Measurements from ENCODE around the gene HS6ST1. TPM values are rescaled to one million over a fixed set of nuclear protein-coding genes. Genes with fewer than 3 reads are reported as not detected.

HS6ST1 gene
- total RNA-seq, 6 experiments from 2014 or later, result 18.5 to 27.2 (median 24.3) TPM

DNA sequence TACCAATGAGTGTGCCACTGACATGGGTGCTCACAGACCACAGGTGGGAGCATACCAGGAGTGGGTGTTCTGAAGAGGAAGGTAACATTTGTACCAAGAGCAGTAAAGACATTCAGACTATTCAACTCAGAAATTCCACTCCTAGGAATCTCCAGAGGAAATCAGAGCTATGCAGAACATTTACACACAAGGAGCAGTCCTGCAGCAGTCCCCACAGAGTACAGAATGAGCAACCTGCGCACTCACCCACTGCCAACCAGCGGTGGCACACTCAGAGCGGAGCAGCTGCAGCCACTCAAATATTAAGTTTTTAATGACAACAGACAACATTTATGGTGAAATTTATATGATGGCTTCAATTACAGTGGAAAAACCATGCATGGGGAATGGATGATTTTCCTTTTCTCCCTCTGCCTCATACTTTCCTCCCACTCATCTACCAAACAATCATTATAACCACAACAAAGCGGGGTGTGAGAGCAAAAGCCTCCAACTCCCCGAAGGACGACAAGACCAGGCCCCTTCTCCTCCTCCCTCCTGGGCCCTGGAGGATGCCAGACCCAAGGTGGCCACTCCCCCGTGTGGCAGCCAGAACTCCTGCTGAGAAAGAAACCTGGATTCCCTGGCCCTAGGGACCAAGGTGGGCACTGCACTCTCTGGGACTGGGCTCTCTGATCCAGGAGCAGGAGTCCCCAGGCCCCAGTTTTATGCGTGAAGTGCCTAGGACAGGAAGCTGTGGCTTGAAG lies 5.4 kb downstream of the HS6ST1 start:
- TF ChIP-seq, protein P1, sequence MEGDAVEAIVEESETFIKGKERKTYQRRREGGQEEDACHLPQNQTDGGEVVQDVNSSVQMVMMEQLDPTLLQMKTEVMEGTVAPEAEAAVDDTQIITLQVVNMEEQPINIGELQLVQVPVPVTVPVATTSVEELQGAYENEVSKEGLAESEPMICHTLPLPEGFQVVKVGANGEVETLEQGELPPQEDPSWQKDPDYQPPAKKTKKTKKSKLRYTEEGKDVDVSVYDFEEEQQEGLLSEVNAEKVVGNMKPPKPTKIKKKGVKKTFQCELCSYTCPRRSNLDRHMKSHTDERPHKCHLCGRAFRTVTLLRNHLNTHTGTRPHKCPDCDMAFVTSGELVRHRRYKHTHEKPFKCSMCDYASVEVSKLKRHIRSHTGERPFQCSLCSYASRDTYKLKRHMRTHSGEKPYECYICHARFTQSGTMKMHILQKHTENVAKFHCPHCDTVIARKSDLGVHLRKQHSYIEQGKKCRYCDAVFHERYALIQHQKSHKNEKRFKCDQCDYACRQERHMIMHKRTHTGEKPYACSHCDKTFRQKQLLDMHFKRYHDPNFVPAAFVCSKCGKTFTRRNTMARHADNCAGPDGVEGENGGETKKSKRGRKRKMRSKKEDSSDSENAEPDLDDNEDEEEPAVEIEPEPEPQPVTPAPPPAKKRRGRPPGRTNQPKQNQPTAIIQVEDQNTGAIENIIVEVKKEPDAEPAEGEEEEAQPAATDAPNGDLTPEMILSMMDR (IDR thresholded peaks at IDR 0.05), result peak; percentile 69
- H3K27ac Mint-ChIP-seq, result no peak overlapping the region; the same call in 1 of the 2 replicates
- DNase-seq, result peak; percentile 28
- H3K4me3 Mint-ChIP-seq, result no peak overlapping the region
- no peaks in the 10 kb centered on the region; the same call in 1 of the 2 replicates for H3K36me3 Mint-ChIP-seq (ENCODE audit: low read depth)
- peaks cover 2% of the 10 kb centered on the region; the same call in 1 of the 2 replicates for H3K27me3 Mint-ChIP-seq (ENCODE audit: insufficient read depth)
- no peaks in the 10 kb centered on the region for H3K9me3 Mint-ChIP-seq
- H3K4me1 Mint-ChIP-seq (ENCODE audit: low read depth), result peaks cover 31% of the 10 kb centered on the region

DNA sequence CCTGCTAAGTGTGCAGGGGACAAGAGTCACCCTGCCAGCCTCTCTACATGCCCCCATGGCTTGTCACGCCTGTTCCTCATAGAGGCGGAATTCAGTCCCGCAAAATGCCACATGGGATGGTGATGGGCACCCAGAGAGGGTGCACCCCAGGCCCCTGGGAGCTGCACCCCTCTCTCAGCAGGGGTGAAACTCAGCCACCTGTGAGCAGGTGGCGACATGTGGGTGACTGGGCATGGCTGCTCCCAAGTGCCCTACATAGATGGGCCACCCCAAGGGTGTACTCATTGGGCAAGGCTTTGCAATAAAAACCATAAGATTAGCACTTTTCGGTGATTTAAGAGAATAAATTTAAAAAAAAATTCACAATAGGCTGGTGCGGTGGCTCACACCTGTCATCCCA lies 6.3 kb downstream of the HS6ST1 start:
- H3K36me3 Mint-ChIP-seq (ENCODE audit: low read depth), result peaks cover 4% of the 10 kb centered on the region
- H3K9me3 Mint-ChIP-seq, result no peaks in the 10 kb centered on the region
- peaks cover 2% of the 10 kb centered on the region; the same call in 1 of the 2 replicates for H3K27me3 Mint-ChIP-seq (ENCODE audit: insufficient read depth)
- H3K4me1 Mint-ChIP-seq (ENCODE audit: low read depth), result peaks cover 35% of the 10 kb centered on the region
- no peak for DNase-seq
- H3K27ac Mint-ChIP-seq, result no peak overlapping the region
- TF ChIP-seq, protein P1 (IDR thresholded peaks at IDR 0.05), result no peak
- H3K4me3 Mint-ChIP-seq, result no peak overlapping the region

DNA sequence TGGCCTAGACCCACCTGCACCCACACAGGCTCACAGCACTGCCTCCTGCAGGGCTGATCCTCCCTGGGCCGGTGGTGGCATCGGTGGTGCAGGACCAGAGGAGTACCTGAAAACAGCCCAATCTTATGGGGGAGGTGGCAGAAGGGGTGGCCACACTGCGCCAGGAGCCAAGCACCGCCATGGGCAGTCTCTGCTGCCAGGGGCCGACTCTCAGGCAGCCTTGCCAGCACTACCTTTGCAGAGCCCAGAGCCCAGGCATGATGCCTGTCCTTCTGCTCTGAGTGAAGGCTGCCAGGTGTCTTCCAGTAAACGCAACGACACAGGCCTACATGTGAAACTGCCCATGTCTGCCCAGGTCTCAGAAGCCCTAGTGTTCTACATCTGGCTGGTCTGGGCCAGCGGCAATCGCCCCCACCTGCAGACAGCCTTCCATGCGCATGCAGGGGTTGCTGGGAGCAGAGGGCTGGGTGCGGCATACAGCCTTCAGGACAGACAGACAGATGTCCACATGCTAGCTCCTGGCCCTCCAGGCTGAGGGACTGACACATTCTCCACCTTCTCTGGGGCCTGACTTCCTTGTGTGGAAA lies 6.8 kb downstream of the HS6ST1 start:
- TF ChIP-seq, protein P1 (IDR thresholded peaks at IDR 0.05), result no peak; the same call in 1 of the 2 replicates
- Mint-ChIP-seq H3K9me3 (no peaks in the 10 kb centered on the region), H3K36me3 (ENCODE audit: low read depth) (peaks cover 4% of the 10 kb centered on the region), H3K27me3 (ENCODE audit: insufficient read depth) (peaks cover 2% of the 10 kb centered on the region; the same call in 1 of the 2 replicates), H3K4me3 (no peak overlapping the region), H3K4me1 (ENCODE audit: low read depth) (peaks cover 39% of the 10 kb centered on the region), H3K27ac (no peak overlapping the region)
- no peak for DNase-seq

DNA sequence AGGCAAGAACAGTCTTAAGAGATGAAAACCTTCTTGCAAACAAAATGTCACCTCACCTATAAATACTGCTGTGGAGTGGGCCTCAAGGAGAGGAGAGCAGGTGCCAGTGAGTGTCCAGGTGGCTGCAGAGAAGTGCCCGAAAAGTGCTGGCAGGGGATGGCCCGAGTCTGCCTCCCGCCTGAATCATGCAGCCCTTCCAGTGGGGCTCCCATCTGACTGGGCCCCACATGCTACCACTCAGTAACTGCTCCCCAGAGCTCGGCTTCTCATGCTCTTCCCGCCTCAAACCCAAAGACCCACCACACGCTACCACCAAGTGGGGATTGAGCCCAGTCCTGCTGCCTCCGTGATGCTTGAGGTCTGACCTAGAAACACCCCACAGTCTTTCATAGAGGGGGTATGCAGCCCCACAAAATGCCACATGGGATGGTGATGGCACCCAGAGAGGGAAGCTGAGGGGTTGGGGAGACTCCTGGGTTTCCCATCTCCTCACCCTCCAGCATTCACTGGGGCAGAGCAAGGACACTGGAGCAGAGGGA lies 7.4 kb downstream of the HS6ST1 start:
- TF ChIP-seq, protein P1 (IDR thresholded peaks at IDR 0.05), result no peak
- no peak overlapping the region for H3K4me3 Mint-ChIP-seq
- no peak for DNase-seq
- H3K36me3 Mint-ChIP-seq (ENCODE audit: low read depth), result peaks cover 4% of the 10 kb centered on the region
- H3K9me3 Mint-ChIP-seq, result no peaks in the 10 kb centered on the region
- H3K27ac Mint-ChIP-seq, result no peak overlapping the region
- H3K4me1 Mint-ChIP-seq (ENCODE audit: low read depth), result peaks cover 39% of the 10 kb centered on the region
- H3K27me3 Mint-ChIP-seq (ENCODE audit: insufficient read depth), result peaks cover 2% of the 10 kb centered on the region; the same call in 1 of the 2 replicates

DNA sequence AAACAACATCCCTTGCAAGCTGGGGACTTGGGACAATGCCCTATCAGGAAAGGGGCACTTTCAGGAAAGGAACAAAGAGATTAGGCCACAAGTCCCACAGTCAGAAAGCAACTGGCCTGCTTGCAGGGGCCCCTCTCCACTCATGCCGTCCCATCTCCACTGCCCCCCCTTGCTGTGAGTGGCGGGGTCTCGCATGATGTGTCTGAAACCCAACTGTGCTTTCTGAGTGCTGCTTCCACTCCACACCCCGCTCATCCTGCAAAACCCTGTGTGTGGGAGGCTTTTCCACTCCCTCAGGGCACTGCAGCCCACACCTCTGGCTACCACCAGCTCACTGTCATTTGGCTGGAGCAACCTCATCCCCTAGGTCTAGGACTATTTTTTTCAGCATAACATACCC lies 7.9 kb downstream of the HS6ST1 start:
- TF ChIP-seq, protein P1 (IDR thresholded peaks at IDR 0.05), result no peak
- H3K9me3 Mint-ChIP-seq, result no peaks in the 10 kb centered on the region
- no peak overlapping the region for H3K4me3 Mint-ChIP-seq
- no peak overlapping the region for H3K27ac Mint-ChIP-seq
- peaks cover 4% of the 10 kb centered on the region for H3K36me3 Mint-ChIP-seq (ENCODE audit: low read depth)
- H3K4me1 Mint-ChIP-seq (ENCODE audit: low read depth), result peaks cover 43% of the 10 kb centered on the region
- H3K27me3 Mint-ChIP-seq (ENCODE audit: insufficient read depth), result peaks cover 2% of the 10 kb centered on the region; the same call in 1 of the 2 replicates
- no peak for DNase-seq
